ENCODE measurements around the gene LOXL3. TPM values are rescaled to one million over a fixed set of nuclear protein-coding genes. Genes with fewer than 3 reads are reported as not detected.
A peak's percentile ranks its signal among the peaks of the same experiment; 100 is the strongest.

LOXL3 gene
- total and polyA plus RNA-seq, 12 donors, result 3.6 to 26.4 (median 12.5) TPM

DNA sequence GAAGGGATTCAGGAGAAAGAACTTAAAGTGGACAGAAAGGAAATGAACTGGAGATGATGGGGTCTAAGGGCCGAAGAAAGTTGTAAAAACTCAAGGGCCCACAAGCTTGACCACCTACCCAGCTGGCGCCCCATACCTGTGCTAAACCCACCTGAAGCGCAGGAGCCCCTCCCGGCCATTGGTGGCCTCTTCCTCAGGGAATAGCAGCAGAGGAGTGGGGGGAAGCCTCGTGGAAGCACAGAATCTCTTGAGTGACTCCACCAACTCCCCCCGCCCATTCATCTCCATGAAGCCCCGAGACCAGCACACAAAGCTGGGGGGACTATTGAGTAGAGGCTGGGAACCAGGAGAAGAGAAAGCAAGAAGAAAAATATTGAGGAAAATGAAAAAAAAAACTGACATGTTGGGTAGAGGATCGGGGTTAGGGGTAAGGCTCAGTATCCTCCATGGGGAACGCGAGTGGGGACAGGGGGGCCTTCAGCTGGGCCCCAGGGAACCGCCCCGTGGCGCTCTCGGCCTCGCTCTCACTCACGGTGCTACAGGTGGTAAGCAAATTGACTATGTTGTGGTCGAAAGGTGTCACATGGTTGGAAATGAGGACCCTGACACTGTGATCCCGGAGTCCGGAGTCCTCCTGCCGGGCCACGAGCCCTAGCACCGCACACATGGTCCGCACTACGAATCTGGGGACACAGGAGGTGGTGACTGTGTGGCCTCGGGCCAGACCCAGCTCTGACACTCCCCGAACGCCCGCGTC is 25.0 kb downstream of the LOXL3 start:
- Histone ChIP-seq H3K4me3 (peak overlapping the region; percentile 63 to 87 (median 78)), H3K27ac (peak overlapping the region; percentile 65 to 93 (median 83)), H3K4me1 (replicated peaks in 1 of 2) (peaks cover 11 to 15% of the 10 kb centered on the region in 2 donors), H3K27me3 (no peaks in the 10 kb centered on the region), H3K9me3 (replicated peaks in 1 of 3) (no peaks in the 10 kb centered on the region), H3K36me3 (replicated peaks in 1 of 2) (peaks cover 0 to 34% of the 10 kb centered on the region in 2 donors)
- intact Hi-C loops (cut with DNase I), result loop anchor here (2.0 to 5.0 kb wide), 2 partner anchors 22 to 41 kb away; partner anchors contain the start of gene PCGF1 (in 1 of the 2)
- WGBS, 4 donors, result 15 to 26% (median 20%) methylated on average over 18 to 29 of the region's 29 CpGs
- TF ChIP-seq, protein P1, sequence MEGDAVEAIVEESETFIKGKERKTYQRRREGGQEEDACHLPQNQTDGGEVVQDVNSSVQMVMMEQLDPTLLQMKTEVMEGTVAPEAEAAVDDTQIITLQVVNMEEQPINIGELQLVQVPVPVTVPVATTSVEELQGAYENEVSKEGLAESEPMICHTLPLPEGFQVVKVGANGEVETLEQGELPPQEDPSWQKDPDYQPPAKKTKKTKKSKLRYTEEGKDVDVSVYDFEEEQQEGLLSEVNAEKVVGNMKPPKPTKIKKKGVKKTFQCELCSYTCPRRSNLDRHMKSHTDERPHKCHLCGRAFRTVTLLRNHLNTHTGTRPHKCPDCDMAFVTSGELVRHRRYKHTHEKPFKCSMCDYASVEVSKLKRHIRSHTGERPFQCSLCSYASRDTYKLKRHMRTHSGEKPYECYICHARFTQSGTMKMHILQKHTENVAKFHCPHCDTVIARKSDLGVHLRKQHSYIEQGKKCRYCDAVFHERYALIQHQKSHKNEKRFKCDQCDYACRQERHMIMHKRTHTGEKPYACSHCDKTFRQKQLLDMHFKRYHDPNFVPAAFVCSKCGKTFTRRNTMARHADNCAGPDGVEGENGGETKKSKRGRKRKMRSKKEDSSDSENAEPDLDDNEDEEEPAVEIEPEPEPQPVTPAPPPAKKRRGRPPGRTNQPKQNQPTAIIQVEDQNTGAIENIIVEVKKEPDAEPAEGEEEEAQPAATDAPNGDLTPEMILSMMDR (IDR thresholded peaks at IDR 0.05), result no peak
- no peak for TF ChIP-seq POLR2A (IDR thresholded peaks at IDR 0.05)
- DNase-seq, result no peak

DNA sequence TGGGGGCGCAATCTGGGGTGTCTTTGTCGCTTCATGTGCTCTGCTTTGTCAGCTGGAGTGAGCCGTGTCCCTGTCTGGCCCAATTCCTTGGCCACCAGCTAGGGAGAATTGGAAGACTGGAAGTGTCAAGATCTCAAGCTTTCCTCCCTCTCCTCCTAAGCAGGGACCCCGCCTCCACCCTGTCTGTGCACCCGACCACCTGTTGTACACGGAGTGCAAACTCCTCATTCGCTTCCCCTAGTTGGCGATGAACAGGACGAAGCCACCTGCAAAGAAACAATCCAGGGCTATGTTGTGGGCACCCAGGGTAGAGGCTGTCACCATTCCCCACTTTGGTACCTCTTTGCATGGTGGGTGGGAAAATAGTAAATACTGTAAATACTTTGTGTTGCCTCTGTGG is 26.0 kb downstream of the LOXL3 start:
- intact Hi-C loops (cut with DNase I), result loop anchor here (2.0 to 5.0 kb wide), 2 partner anchors 21 to 40 kb away; partner anchors contain the start of gene PCGF1 (in 1 of the 2)
- TF ChIP-seq POLR2A (IDR thresholded peaks at IDR 0.05), result no peak
- TF ChIP-seq, protein P1 (IDR thresholded peaks at IDR 0.05), result no peak
- no peaks in the 10 kb centered on the region for H3K27me3 ChIP-seq
- H3K4me3 ChIP-seq, result no peak overlapping the region
- no peak overlapping the region for H3K27ac ChIP-seq
- peaks cover 11 to 15% of the 10 kb centered on the region in 2 donors for H3K4me1 ChIP-seq (replicated peaks in 1 of 2)
- H3K9me3 ChIP-seq (replicated peaks in 1 of 3), result no peaks in the 10 kb centered on the region
- DNase-seq, result no peak
- 92 to 98% (median 94%) methylated on average over 9 of the region's 9 CpGs for WGBS, 4 donors
- peaks cover 0 to 26% of the 10 kb centered on the region in 2 donors for H3K36me3 ChIP-seq (replicated peaks in 1 of 2)

DNA sequence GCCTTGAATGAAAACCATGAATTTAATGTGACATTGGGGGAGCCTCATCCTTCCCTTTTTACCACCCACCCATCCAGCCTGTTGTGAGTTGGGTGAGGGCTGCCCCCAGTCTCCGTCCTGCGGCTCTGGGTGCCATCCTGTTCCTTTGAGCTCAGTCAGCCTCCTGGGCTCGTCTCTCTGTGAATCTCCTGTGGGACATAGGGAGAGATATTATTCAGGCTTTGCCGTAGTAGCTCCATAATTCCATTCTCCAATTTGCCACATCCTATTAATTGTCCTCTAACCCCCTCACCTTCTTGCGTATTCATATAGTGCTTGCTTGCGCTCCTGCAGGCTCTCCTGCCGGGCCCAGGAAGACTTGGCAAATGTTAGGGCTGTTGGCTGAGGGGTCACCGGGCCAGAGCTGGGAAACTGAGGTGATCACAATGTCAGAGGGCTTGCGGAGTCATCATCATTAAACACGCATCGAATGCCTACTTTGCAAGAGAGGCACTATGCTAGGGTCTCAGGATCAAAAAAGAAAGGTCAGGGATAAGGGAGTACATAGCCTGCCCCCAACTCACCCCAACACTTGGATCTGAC is 27.0 kb downstream of the LOXL3 start:
- H3K4me1 ChIP-seq (replicated peaks in 1 of 2), result peaks cover 11 to 15% of the 10 kb centered on the region in 2 donors
- H3K27ac ChIP-seq, result no peak overlapping the region
- H3K9me3 ChIP-seq (replicated peaks in 1 of 3), result no peaks in the 10 kb centered on the region
- WGBS, 4 donors, result 96 to 99% (median 97%) methylated on average over 11 of the region's 11 CpGs
- TF ChIP-seq POLR2A (IDR thresholded peaks at IDR 0.05), result no peak
- TF ChIP-seq, protein P1 (IDR thresholded peaks at IDR 0.05), result no peak
- no peaks in the 10 kb centered on the region for H3K27me3 ChIP-seq
- no peak for DNase-seq
- no peak overlapping the region for H3K4me3 ChIP-seq
- peaks cover 0 to 21% of the 10 kb centered on the region in 2 donors for H3K36me3 ChIP-seq (replicated peaks in 1 of 2)
- intact Hi-C loops (cut with DNase I), result loop anchor here in 1 of 2 donors (5.0 kb wide), 1 partner anchor 39 kb away; no protein-coding TSS in a partner anchor

Data from adrenal gland (tissue), 12 donors.